Vagina (tissue), 2 donors: ENCODE data around the gene CDK5RAP3. TPM values are rescaled to one million over a fixed set of nuclear protein-coding genes. Genes with fewer than 3 reads are reported as not detected.
A peak's percentile ranks its signal among the peaks of the same experiment; 100 is the strongest.

Experiments used
- DNase-seq, 2 donors: peaks; one replicate each; pipeline ENCODE4 v3.0.0-alpha.2; 2017; ENCODE audit errors: extremely low spot score in 2 of 2
- H3K27ac ChIP-seq: fragments of 200-600 bp; sonication (generic); one replicate; pipeline ENCODE4 v1.5.1; 2019
- H3K27me3 ChIP-seq: fragments of 200-600 bp; sonication (generic); one replicate; pipeline ENCODE4 v1.5.1; 2019
- H3K36me3 ChIP-seq, 2 donors: fragments of 200-600 bp; sonication (generic); one replicate each; pipeline ENCODE4 v1.5.1; 2017 to 2019
- H3K4me1 ChIP-seq: fragments of 200-600 bp; sonication (generic); one replicate; pipeline ENCODE4 v1.5.1; 2019
- H3K4me3 ChIP-seq, 2 donors: fragments of 200-600 bp; sonication (generic); 1 replicate in 1 of 2; 2 replicates in 1 of 2; pipeline ENCODE4 v1.5.1; 2016 to 2019
- H3K9me3 ChIP-seq: fragments of 200-600 bp; sonication (generic); one replicate; pipeline ENCODE4 v1.5.1; 2019
- POLR2A ChIP-seq, 2 donors: fragments of 450-650 bp; IDR thresholded peaks; one replicate each; pipeline ENCODE4 v1.6.1; 2017; ENCODE audit warnings: antibody characterized with exemption in 2 of 2, mild to moderate bottlenecking in 2 of 2, moderate library complexity in 2 of 2
- POLR2AphosphoS5 ChIP-seq, 2 donors: sonication (generic); formaldehyde crosslinking; IDR thresholded peaks; one replicate each; pipeline ENCODE4 v1.9.0; 2017; ENCODE audit warnings: antibody characterized with exemption in 2 of 2, mild to moderate bottlenecking in 2 of 2, low read depth in 1 of 2; ENCODE audit not compliant: insufficient read depth in 1 of 2
- intact Hi-C: fragments of 100-400 bp; cut with DNase I; formaldehyde crosslinking; loops from one replicate; pipeline ENCODE4 v1.15.1; 2023
- total RNA-seq: library from RNA; depleted of rRNA; stranded (reverse); fragments of >200 nt; gene quantifications from one replicate; pipeline ENCODE4 v1.2.3, GENCODE V29; 2016
- TF ChIP-seq, protein P1 (sequence below), 3 experiments: fragments of 450-650 bp in 2 of 3; fragments of 200-600 bp in 1 of 3; sonication (generic) in 1 of 3; IDR thresholded peaks; one replicate each; pipeline ENCODE4 v1.5.1; 2017 to 2019; ENCODE audit warnings: antibody characterized with exemption in 3 of 3, mild to moderate bottlenecking in 2 of 3, moderate library complexity in 2 of 3

CDK5RAP3 gene
- total RNA-seq, 1 donor from 2014 or later: 144 TPM

- DNase-seq: no peak
- no peak overlapping the region for H3K27ac ChIP-seq
- intact Hi-C loops: no loop called here
- H3K36me3 ChIP-seq: no peaks in the 10 kb centered on the region
- no peak overlapping the region for H3K4me3 ChIP-seq
- no peaks in the 10 kb centered on the region for H3K27me3 ChIP-seq
- H3K4me1 ChIP-seq: peaks cover 12% of the 10 kb centered on the region
- TF ChIP-seq POLR2AphosphoS5 (IDR thresholded peaks at IDR 0.05; ENCODE audit: insufficient read depth in 1 of 2, low read depth in 1 of 2) (no peak), POLR2A (IDR thresholded peaks at IDR 0.05) (no peak)
- TF ChIP-seq, protein P1, sequence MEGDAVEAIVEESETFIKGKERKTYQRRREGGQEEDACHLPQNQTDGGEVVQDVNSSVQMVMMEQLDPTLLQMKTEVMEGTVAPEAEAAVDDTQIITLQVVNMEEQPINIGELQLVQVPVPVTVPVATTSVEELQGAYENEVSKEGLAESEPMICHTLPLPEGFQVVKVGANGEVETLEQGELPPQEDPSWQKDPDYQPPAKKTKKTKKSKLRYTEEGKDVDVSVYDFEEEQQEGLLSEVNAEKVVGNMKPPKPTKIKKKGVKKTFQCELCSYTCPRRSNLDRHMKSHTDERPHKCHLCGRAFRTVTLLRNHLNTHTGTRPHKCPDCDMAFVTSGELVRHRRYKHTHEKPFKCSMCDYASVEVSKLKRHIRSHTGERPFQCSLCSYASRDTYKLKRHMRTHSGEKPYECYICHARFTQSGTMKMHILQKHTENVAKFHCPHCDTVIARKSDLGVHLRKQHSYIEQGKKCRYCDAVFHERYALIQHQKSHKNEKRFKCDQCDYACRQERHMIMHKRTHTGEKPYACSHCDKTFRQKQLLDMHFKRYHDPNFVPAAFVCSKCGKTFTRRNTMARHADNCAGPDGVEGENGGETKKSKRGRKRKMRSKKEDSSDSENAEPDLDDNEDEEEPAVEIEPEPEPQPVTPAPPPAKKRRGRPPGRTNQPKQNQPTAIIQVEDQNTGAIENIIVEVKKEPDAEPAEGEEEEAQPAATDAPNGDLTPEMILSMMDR (IDR thresholded peaks at IDR 0.05): no peak
- no peaks in the 10 kb centered on the region for H3K9me3 ChIP-seq
These were observed 39.3 kb downstream of the CDK5RAP3 start for GRCh38 chr17:48010193-48010592.

GRCh38 chr17:48011405-48012150, 40.7 kb downstream of the CDK5RAP3 start:
- intact Hi-C loops: no loop called here
- Histone ChIP-seq H3K9me3 (no peaks in the 10 kb centered on the region), H3K27me3 (no peaks in the 10 kb centered on the region), H3K36me3 (no peaks in the 10 kb centered on the region), H3K4me3 (peak overlapping the region; percentile 14 to 44), H3K27ac (no peak overlapping the region), H3K4me1 (peaks cover 12% of the 10 kb centered on the region)
- TF ChIP-seq, protein P1 (IDR thresholded peaks at IDR 0.05): no peak
- TF ChIP-seq POLR2A (IDR thresholded peaks at IDR 0.05) (no peak), POLR2AphosphoS5 (IDR thresholded peaks at IDR 0.05; ENCODE audit: insufficient read depth in 1 of 2, low read depth in 1 of 2) (no peak)
- no peak for DNase-seq

GRCh38 chr17:48012151-48012520, 41.2 kb downstream of the CDK5RAP3 start:
- DNase-seq: no peak
- H3K36me3 ChIP-seq: no peaks in the 10 kb centered on the region
- peaks cover 12% of the 10 kb centered on the region for H3K4me1 ChIP-seq
- H3K27ac ChIP-seq: no peak overlapping the region
- TF ChIP-seq POLR2A (IDR thresholded peaks at IDR 0.05) (no peak), POLR2AphosphoS5 (IDR thresholded peaks at IDR 0.05; ENCODE audit: insufficient read depth in 1 of 2, low read depth in 1 of 2) (no peak)
- TF ChIP-seq, protein P1 (IDR thresholded peaks at IDR 0.05): no peak
- peak overlapping the region; percentile 14 to 44 for H3K4me3 ChIP-seq
- no peaks in the 10 kb centered on the region for H3K27me3 ChIP-seq
- intact Hi-C loops: no loop called here
- no peaks in the 10 kb centered on the region for H3K9me3 ChIP-seq

- intact Hi-C loops: no loop called here
- peaks cover 12% of the 10 kb centered on the region for H3K4me1 ChIP-seq
- TF ChIP-seq POLR2A (IDR thresholded peaks at IDR 0.05) (no peak), POLR2AphosphoS5 (IDR thresholded peaks at IDR 0.05; ENCODE audit: insufficient read depth in 1 of 2, low read depth in 1 of 2) (no peak)
- TF ChIP-seq, protein P1 (IDR thresholded peaks at IDR 0.05): no peak
- H3K27ac ChIP-seq: no peak overlapping the region
- no peaks in the 10 kb centered on the region for H3K36me3 ChIP-seq
- no peaks in the 10 kb centered on the region for H3K27me3 ChIP-seq
- no peak for DNase-seq
- no peaks in the 10 kb centered on the region for H3K9me3 ChIP-seq
- H3K4me3 ChIP-seq: peak overlapping the region in 1 of 2 donors; percentile 44
These were observed 41.7 kb downstream of the CDK5RAP3 start for GRCh38 chr17:48012654-48013053.

DNA sequence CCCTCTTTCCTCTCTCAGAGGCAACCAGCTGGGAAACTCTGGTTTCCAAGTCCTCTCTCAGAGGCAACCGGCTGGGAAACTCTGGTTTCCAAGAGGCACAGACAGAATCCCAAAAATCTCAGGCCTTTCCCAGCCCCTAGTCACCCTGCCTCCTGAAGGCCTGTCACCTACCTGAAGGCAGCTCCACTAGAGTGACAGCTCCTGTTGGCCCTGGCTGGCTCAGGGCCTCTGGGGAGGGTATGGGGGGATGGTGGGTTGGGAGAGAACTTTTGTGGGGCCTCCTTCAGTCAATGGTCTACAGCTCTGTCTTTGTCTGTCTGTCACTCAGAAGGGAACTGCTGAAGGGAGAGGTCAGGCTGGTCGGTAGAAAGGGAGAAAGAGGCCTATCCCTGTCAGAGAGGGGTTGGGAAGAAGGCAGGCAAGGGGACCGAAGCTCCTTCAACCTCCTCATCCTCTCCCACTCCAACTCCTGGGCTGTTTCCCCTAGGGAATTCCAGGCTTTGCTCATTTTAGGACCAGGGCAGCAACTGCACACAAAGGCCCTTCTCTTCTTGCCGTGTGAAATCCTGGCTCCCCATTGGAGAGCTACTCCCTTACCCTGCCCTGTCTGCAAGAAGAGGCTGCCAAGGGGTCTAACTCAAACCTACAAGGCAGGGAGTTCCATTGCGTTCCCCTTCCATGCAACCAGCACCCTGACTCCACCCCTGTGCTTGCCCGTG, 43.1 kb downstream of the CDK5RAP3 start:
- peaks cover 12% of the 10 kb centered on the region for H3K4me1 ChIP-seq
- no peak overlapping the region for H3K4me3 ChIP-seq
- DNase-seq: no peak
- no peak overlapping the region for H3K27ac ChIP-seq
- H3K9me3 ChIP-seq: no peaks in the 10 kb centered on the region
- TF ChIP-seq, protein P1 (IDR thresholded peaks at IDR 0.05): no peak
- TF ChIP-seq POLR2A (IDR thresholded peaks at IDR 0.05) (no peak), POLR2AphosphoS5 (IDR thresholded peaks at IDR 0.05; ENCODE audit: insufficient read depth in 1 of 2, low read depth in 1 of 2) (no peak)
- intact Hi-C loops: no loop called here
- no peaks in the 10 kb centered on the region for H3K27me3 ChIP-seq
- H3K36me3 ChIP-seq: no peaks in the 10 kb centered on the region
